HG03280 (cell line): ENCODE measurements around the gene DDX25.

Experiments used
- ATAC-seq: cut with Tn5 transposase; IDR thresholded peaks from one replicate; pipeline ENCODE4 v1.9.1; 2021; ENCODE audit warnings: mild to moderate bottlenecking, moderate library complexity; ENCODE audit not compliant: unreplicated experiment

The DDX25 gene

GRCh38 chr11:125948278-125949051, 44.2 kb downstream of the DDX25 start:
- ATAC-seq, result no peak

GRCh38 chr11:125949271-125950177, 45.2 kb downstream of the DDX25 start:
- no peak for ATAC-seq

GRCh38 chr11:125950178-125950490, 45.8 kb downstream of the DDX25 start:
- no peak for ATAC-seq

- ATAC-seq, result no peak
These were observed 46.7 kb downstream of the DDX25 start for GRCh38 chr11:125950696-125951651.

- no peak for ATAC-seq
These were observed 47.4 kb downstream of the DDX25 start for GRCh38 chr11:125951731-125952130.

GRCh38 chr11:125952559-125952958, 48.3 kb downstream of the DDX25 start:
- no peak for ATAC-seq

GRCh38 chr11:125952973-125953372, 48.7 kb downstream of the DDX25 start:
- no peak for ATAC-seq

- no peak for ATAC-seq
These were observed 49.2 kb downstream of the DDX25 start for GRCh38 chr11:125953401-125953935.

- ATAC-seq, result no peak
These were observed 50.0 kb downstream of the DDX25 start for GRCh38 chr11:125954123-125954944.

- ATAC-seq, result no peak
These were observed 50.8 kb downstream of the DDX25 start for GRCh38 chr11:125954945-125955640.

GRCh38 chr11:125955856-125956255, 51.5 kb downstream of the DDX25 start:
- ATAC-seq, result no peak

- ATAC-seq, result no peak
These were observed 52.3 kb downstream of the DDX25 start for GRCh38 chr11:125956391-125957134.

- ATAC-seq, result no peak
These were observed 53.5 kb downstream of the DDX25 start for GRCh38 chr11:125957618-125958332.

GRCh38 chr11:125958872-125959400, 54.6 kb downstream of the DDX25 start:
- no peak for ATAC-seq

GRCh38 chr11:125959511-125959910, 55.2 kb downstream of the DDX25 start:
- ATAC-seq, result no peak

GRCh38 chr11:125959931-125960330, 55.6 kb downstream of the DDX25 start:
- ATAC-seq, result no peak

GRCh38 chr11:125960771-125961170, 56.5 kb downstream of the DDX25 start:
- ATAC-seq, result no peak

GRCh38 chr11:125967515-125967914, 63.2 kb downstream of the DDX25 start:
- no peak for ATAC-seq
